Parietal lobe (tissue), 1 donor: ENCODE data around the gene HYAL3. TPM values are rescaled to one million over a fixed set of nuclear protein-coding genes. Genes with fewer than 3 reads are reported as not detected.

Experiments
- total RNA-seq: library from RNA; depleted of rRNA; stranded (reverse); fragments of >200 nt; gene quantifications from one replicate; pipeline ENCODE4 v1.2.3, GENCODE V29; 2014

HYAL3 gene, protein sequence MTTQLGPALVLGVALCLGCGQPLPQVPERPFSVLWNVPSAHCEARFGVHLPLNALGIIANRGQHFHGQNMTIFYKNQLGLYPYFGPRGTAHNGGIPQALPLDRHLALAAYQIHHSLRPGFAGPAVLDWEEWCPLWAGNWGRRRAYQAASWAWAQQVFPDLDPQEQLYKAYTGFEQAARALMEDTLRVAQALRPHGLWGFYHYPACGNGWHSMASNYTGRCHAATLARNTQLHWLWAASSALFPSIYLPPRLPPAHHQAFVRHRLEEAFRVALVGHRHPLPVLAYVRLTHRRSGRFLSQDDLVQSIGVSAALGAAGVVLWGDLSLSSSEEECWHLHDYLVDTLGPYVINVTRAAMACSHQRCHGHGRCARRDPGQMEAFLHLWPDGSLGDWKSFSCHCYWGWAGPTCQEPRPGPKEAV
- 5.6 TPM for total RNA-seq

DNA sequence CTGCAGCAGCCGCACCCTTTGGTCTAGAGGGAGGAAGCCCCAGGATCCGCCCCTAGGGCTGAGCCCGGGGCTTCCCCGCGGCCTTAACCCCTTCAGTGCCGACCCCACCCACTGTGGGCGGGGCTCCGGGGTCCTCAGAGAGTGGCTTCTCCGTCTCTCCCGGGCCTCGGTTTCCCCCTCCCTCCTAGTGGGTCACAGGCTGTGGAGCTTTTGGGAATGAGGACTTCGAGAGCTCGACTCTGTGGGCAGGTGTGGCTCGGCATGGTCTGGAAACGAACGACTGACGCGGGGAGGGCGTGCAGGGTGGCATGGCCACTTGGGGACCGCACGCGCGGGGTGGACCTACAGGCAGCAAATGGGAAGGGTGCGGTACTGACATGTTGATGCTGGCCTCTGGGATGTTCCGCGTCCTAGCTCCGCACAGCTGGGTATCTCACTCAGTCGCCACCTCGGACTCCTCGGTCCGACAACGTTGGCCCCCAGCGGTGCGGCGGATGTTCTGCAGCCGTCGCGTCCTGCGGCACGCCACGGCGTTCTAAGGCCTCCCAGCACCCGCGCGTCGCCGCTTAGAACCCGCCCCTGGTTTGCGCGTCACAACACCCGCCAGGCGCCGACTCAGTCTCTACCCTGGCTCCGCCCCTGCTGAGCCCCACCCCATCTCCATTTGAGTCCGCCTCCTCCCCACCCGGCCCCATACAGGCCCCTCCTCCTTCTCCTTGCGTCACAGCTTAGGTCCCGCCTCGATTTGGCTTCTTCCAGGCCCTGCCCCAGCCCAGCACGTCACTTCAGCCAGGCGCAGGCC is at the start of gene HYAL3, which contains the start of gene NAA80:
Gene HYAL3 (minus strand): TSS at position 570 of the 802 bp plus-strand sequence. CDS start 3,803 bp downstream, outside the sequence.
Gene NAA80 (minus strand): TSS at position 570 of the 802 bp plus-strand sequence. CDS start 1,942 bp downstream, outside the sequence.

DNA sequence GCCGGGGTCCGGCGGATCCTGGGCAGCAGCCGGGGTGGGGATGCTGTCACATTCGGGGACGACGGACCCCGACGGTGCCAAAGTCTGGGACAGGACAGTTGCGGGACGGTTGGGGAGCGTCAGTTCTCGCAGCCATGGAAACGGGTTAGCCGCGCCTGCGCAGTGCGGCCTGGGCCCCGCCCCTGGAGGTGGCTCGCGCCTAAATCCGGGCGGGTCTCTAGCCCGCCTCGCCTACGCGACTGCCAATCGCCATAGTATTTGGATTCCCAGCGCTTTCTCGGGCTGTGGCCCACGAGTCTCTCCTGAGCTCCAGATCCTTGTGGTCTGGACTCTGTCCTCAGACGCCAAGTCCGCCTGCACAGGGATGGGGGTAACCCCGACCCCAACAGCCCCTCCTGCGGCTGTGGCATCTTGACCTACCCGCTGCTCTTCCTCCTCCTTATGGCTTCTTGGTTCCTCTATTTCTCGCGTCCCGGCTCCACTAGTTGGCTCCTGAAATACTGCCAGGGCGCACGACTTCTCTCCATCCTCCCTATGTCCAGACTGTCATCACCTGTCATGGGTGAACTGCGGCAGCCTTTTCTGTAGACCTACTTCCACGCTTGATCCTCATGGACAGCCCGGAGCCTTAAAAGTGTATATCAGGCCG is 46.5 kb upstream of the HYAL3 start, which contains the start of gene ZMYND10:
Gene ZMYND10 (minus strand): TSS at position 147 of the 649 bp plus-strand sequence. CDS start 153 bp downstream, outside the sequence.

DNA sequence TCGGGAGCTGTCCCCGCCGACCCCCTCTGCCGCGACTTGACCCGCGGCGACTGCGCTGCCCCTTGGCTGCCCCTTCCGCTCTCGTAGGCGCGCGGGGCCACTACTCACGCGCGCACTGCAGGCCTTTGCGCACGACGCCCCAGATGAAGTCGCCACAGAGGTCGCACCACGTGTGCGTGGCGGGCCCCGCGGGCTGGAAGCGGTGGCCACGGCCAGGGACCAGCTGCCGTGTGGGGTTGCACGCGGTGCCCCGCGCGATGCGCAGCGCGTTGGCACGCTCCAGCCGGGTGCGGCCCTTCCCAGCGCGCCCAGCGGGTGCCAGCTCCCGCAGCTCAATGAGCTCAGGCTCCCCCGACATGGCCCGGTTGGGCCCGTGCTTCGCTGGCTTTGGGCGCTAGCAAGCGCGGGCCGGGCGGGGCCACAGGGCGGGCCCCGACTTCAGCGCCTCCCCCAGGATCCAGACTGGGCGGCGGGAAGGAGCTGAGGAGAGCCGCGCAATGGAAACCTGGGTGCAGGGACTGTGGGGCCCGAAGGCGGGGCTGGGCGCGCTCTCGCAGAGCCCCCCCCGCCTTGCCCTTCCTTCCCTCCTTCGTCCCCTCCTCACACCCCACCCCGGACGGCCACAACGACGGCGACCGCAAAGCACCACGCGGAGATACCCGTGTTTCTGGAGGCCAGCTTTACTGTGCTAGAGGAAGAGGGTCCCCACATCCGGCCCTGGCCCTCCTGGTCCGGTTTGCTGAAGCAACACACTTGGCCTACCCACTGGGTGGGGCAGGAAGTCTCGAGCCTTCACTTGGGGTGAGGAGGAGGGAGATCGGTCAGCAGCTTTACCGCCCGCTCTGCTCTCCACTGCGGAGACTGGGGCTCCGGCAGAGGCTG is 41.5 kb upstream of the HYAL3 start, which contains the start of gene RASSF1:
Gene RASSF1 (minus strand): TSS at position 389 of the 882 bp plus-strand sequence. CDS start 31 bp downstream, at position 358.

DNA sequence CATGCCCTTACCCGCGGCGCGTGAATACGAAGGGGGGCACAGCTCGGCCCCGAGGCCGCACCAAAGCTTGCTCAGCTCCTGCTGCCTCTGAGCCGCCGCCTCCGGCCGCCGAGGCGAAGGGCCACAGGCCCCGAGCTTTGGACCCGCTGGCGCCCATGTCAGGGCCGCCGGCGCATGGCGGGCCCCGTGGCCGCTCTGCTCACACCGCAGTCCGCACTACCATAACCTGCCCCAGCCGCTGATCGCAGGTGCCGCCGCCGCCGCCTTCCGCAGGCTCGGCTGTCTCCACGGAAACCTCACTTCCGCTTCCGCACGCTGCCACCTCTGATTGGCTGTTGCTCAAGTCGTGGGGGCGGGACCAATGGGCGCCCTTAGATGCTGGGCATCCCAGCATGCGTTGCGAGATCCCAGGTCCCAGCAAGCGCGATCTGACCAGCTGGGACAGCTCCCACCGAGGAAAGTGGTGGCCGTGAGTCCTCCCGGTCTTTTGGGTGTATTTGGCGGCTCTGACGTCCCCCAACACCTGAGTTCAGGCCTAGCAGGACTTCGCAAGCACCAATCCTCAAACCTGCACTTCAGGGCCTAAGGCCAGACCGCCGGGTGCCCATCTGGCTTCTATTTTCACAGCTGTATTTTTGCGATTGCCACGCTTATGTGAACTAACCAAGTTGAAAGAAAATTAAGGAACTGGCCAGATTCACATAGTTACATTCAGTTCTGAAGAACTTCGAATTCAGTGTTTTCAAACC is 28.9 kb upstream of the HYAL3 start, which contains the start of gene TUSC2:
Gene TUSC2 (minus strand): TSS at position 281 of the 749 bp plus-strand sequence. CDS start 124 bp downstream, at position 157.

DNA sequence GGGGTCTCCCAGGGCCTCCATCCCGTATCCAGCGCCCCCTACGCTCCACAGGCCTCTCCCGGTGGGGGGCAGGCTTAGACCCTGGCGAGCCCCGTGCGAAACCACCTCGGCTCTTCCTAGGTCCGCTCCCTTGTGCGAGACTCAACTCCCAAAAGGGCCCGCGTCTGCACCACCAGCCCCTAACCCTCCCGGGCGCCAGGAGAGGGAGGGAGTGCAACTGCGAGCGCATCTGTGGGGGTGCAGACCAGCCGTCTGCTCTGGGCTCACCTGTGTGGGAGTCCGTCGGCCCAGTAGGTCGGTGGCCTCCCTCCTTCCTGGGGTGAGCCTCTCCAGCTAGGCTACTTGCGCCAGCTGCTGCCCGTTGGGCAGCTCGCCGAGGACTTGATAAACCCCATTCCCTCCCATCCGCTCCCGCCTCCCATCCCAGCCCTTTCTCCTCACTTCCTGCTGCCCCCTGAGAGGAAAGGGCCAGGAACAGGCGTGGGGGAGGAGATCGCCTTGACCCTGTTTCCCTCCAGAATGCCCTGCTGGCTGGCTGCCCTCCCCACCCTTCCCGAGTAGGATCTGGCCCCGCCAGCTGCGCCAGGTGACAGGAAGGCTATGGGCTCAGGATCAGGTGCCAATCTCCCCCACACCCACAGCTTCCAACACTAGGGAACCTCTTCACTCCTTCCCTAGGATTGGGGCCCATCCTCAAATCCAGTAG is 23.3 kb upstream of the HYAL3 start, which contains the start of gene HYAL2:
Gene HYAL2 (minus strand): TSS at position 360 of the 706 bp plus-strand sequence. CDS start 2,256 bp downstream, outside the sequence.

DNA sequence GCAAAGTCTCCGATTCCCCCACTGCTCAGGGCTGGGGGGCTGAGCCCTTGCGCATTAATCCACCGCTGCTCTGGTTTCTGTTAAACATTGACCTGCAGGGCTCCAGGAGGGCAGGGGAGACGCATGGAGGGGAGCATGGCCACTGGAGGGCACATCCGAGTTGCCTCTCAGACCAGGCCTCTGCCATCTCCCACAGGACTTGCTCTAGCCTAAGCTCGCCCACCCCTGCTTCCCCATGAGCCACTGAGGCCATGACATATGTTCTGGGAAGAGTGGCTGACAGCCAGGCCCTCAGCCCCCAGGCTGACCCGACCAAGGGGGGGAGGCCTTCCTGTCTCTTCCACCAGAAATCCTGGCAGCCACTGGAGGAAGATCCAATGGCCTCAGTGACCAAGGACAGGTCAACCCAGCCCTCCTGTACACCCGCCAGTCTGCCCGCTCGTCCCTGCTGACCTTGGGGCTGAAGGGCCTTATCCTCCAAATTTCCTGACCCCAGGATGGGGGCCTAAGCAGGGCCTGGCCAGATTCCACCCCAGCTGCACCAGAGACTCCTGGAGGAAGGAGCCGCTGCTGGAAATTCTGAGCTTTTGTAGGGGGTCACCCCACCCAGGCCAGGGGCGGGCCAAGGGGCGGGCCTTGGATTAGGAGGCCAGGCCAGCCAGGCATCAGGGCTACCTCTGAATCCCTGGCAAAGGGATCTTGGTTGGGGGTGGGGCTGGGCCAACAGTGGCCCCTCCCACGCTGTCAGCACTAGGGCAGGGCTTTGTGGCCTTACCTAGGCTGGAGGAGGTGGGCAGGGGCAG is 4.0 kb upstream of the HYAL3 start, which contains the start of gene HYAL1:
Gene HYAL1 (minus strand): TSS at position 562 of the 803 bp plus-strand sequence. CDS start 618 bp downstream, outside the sequence.

DNA sequence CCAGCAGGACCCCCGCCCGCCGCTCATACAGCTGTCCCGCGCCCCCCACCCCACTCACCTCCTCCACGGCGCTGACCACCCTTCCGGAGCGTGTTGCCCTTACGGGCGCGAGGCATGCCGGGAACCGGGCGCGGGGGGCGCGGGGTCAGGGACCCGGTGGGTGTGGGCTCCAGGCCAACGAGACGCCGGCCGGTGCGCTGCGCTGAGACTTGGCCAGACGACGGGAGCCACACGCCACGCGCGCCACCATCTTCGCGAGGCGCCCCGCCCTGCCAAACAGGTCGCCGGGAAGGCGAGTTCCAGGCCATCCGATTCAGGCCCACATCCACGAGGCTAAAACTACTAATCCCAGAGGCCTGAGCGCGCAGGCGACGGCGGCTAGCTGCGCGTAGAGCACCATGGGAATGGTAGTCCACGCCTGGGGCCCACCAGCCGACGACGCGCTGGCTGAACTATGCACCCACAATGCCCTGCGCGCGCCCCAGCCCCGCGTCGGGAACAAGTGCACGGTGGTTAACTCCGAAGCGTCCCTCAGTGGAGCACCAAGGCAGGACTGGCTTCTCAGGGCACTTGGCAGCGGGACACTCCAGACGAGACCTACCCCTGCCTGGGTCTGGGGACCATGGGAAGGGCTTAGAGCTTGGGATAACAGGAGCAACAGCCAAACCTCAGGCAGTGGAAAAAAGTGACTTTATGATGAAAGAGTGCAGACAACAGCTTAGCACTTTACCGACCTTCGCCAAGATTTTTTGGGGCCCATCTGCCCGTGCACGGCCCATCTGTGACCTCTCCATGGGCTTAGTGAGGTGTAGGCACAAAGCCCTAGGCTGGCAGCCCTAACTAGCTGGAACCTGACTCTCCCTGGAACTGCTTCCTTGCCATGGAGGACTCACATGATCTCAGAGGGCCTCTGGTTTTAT is 6.8 kb downstream of the HYAL3 start, which contains the start of gene IFRD2:
Gene IFRD2 (minus strand): TSS at position 271 of the 920 bp plus-strand sequence. CDS start 155 bp downstream, at position 116.

DNA sequence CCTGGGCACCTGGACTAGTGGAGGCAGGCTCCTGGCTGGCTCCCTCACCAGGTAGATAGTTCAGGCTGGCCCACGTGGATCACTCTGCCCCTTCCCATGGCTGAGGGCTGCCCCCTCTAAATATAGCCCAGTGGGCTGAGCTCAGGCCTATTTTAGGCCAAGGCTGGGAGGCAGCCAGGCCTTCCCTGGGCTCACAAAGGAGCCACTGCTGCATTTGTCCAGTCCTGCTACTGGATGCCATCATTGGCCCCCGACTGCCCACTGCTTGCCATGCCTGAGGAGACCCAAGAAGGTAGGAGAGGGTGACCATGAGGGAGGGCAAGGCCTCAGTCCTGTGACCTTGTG is 20.4 kb downstream of the HYAL3 start, which contains the start of gene LSMEM2:
Gene LSMEM2 (plus strand): TSS at position 208 of the 345 bp plus-strand sequence. CDS start 27 bp downstream, at position 235.

DNA sequence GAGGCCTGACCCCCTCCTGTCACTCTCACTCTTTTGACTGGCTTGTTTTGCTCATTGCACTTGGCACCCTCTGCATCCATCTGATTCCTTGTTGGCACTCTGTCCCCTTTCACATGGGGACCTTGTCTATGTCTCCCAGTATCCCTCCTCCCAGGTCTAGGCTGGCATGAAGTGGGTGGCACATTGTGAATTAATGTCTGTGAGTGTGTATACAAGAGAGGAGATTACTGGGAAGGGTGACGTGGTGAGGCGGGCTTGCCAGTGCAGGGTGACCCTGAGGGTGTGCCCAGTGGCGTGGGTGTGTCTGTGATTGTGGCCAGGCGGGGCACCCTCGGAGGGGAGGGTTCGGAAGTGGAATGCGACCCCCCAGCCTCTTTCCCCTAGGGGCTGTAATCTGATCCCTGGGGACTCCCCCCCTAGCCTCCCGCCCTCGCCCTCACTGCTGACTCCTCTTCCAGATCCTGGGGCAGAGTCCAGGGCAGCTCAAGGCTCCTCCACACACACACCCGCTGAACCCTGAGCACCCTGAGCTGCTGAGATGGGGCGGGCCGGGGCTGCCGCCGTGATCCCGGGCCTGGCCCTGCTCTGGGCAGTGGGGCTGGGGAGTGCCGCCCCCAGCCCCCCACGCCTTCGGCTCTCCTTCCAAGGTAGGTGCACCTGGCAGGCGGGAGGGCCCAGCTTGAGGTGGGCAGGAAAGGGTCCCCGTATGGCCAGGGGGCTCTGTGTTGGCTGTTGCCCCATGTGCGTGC is 30.3 kb downstream of the HYAL3 start, which contains the start of gene SEMA3B:
Gene SEMA3B (plus strand): TSS at position 445 of the 749 bp plus-strand sequence. CDS start 94 bp downstream, at position 539.

Other genes starting within 250 kb of the HYAL3 start
- 503 TPM for gene RBM5, start 210.5 kb downstream of the HYAL3 start, total RNA-seq
- gene SEMA3F, start 144.1 kb downstream of the HYAL3 start, total RNA-seq: 11.3 TPM
- gene GNAT1, start 107.8 kb downstream of the HYAL3 start, total RNA-seq: not detected
- gene SLC38A3, start 94.1 kb downstream of the HYAL3 start, total RNA-seq: 8.1 TPM
- 120 TPM for gene GNAI2, start 63.2 kb downstream of the HYAL3 start, total RNA-seq
- gene SEMA3B, start 30.3 kb downstream of the HYAL3 start, total RNA-seq: 5.3 TPM
- not detected for gene LSMEM2, start 20.3 kb downstream of the HYAL3 start, total RNA-seq
- 28.2 TPM for gene IFRD2, start 7.0 kb downstream of the HYAL3 start, total RNA-seq
- gene NAA80, start within 50 bp of the HYAL3 start, total RNA-seq: 10.3 TPM
- 2.8 TPM for gene HYAL1, start 4.2 kb upstream of the HYAL3 start, total RNA-seq
- 41.6 TPM for gene HYAL2, start 23.3 kb upstream of the HYAL3 start, total RNA-seq
- gene TUSC2, start 28.8 kb upstream of the HYAL3 start, total RNA-seq: 10.6 TPM
- 14.1 TPM for gene RASSF1, start 41.4 kb upstream of the HYAL3 start, total RNA-seq
- 3.4 TPM for gene ZMYND10, start 46.3 kb upstream of the HYAL3 start, total RNA-seq
- 33.5 TPM for gene NPRL2, start 51.4 kb upstream of the HYAL3 start, total RNA-seq
- 17.8 TPM for gene CYB561D2, start 51.5 kb upstream of the HYAL3 start, total RNA-seq
- 21.3 TPM for gene TMEM115, start 60.1 kb upstream of the HYAL3 start, total RNA-seq
- 4.1 TPM for gene CACNA2D2, start 204.2 kb upstream of the HYAL3 start, total RNA-seq